Esophagus squamous epithelium (tissue), 5 donors: Measurements from ENCODE around the gene IL20. TPM values are rescaled to one million over a fixed set of nuclear protein-coding genes. Genes with fewer than 3 reads are reported as not detected.

Source experiments
- DNase-seq: peaks from one replicate; lab custom pipeline; 2025; lab: John Stamatoyannopoulos, UW
- H3K27ac ChIP-seq, 4 donors: fragments of 200-600 bp; sonication (generic); one replicate each; pipeline ENCODE4 v1.5.1; 2016 to 2019; ENCODE audit warnings: mild to moderate bottlenecking in 1 of 4
- H3K27me3 ChIP-seq, 4 donors: fragments of 200-600 bp; sonication (generic); 1 replicate in 3 of 4; 2 replicates in 1 of 4; pipeline versions ENCODE4 v1.5.1 to v1.6.0; 2017 to 2021; ENCODE audit warnings: antibody characterized with exemption in 1 of 4
- H3K36me3 ChIP-seq, 3 donors: fragments of 200-600 bp; sonication (generic); one replicate each; pipeline ENCODE4 v1.5.1; 2016 to 2019
- H3K4me1 ChIP-seq, 3 donors: fragments of 200-600 bp; sonication (generic); one replicate each; pipeline ENCODE4 v1.5.1; 2017 to 2019
- H3K4me3 ChIP-seq, 4 donors: fragments of 200-600 bp; sonication (generic); 1 replicate in 3 of 4; 2 replicates in 1 of 4; pipeline ENCODE4 v1.5.1; 2016 to 2019; ENCODE audit warnings: mild to moderate bottlenecking in 2 of 4, moderate library complexity in 1 of 4
- H3K9me3 ChIP-seq, 3 donors: fragments of 200-600 bp; sonication (generic); one replicate each; pipeline ENCODE4 v1.5.1; 2016 to 2019
- POLR2A ChIP-seq, 4 donors: fragments of 450-650 bp; IDR thresholded peaks; one replicate each; pipeline ENCODE4 v1.6.1; 2017; ENCODE audit warnings: antibody characterized with exemption in 4 of 4, mild to moderate bottlenecking in 4 of 4, moderate library complexity in 3 of 4
- WGBS, 2 donors: methylation state at CpG; one replicate each; pipeline ENCODE4 v1.1.5; 2018; 5-methylcytosine and 5-hydroxymethylcytosine counted together
- intact Hi-C: fragments of 100-400 bp; cut with DNase I; formaldehyde crosslinking; loops from one replicate; pipeline ENCODE4 v1.15.0; 2022
- total RNA-seq, 4 donors: library from RNA; depleted of rRNA; stranded (reverse); fragments of >200 nt; gene quantifications; one replicate each; pipeline ENCODE4 v1.1.0, GENCODE V29; 2016
- TF ChIP-seq, protein P1 (sequence below), 6 experiments: fragments of 450-650 bp in 4 of 6; fragments of 200-600 bp in 2 of 6; sonication (generic) in 2 of 6; IDR thresholded peaks; one replicate each; pipeline ENCODE4 v1.5.1; 2016 to 2019; ENCODE audit warnings: antibody characterized with exemption in 6 of 6, mild to moderate bottlenecking in 4 of 6, moderate library complexity in 4 of 6
- donor health status: DM: yes; HTN: yes; CAD: no.

The IL20 gene
- total RNA-seq, 4 donors from 2014 or later = 1.1 TPM; not detected in 3

DNA sequence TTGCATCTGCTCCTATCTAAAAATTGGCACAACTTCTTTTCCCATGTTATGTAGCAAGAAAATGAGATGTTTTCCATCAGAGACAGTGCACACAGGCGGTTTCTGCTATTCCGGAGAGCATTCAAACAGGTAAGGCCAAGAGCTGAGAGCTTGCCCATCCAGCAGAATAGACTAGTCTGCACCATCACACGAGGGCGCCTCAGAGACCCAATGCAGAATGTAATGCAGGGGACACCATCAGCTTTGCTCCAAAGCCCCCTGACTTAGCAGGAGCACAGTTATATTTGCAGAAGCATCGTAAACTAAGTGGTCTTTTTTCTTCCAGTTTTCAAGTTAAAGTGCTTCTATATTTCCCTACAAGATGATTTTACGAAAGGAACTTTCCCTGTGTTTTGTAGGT is 36.5 kb downstream of the IL20 start:
- Histone ChIP-seq H3K27ac (no peak overlapping the region), H3K4me1 (peaks cover 0 to 2% (median 0%) of the 10 kb centered on the region in 3 donors), H3K27me3 (peaks cover 0 to 21% (median 0%) of the 10 kb centered on the region in 4 donors), H3K4me3 (no peak overlapping the region), H3K36me3 (no peaks in the 10 kb centered on the region), H3K9me3 (no peaks in the 10 kb centered on the region)
- intact Hi-C loops = no loop called here
- DNase-seq = no peak
- TF ChIP-seq, protein P1, sequence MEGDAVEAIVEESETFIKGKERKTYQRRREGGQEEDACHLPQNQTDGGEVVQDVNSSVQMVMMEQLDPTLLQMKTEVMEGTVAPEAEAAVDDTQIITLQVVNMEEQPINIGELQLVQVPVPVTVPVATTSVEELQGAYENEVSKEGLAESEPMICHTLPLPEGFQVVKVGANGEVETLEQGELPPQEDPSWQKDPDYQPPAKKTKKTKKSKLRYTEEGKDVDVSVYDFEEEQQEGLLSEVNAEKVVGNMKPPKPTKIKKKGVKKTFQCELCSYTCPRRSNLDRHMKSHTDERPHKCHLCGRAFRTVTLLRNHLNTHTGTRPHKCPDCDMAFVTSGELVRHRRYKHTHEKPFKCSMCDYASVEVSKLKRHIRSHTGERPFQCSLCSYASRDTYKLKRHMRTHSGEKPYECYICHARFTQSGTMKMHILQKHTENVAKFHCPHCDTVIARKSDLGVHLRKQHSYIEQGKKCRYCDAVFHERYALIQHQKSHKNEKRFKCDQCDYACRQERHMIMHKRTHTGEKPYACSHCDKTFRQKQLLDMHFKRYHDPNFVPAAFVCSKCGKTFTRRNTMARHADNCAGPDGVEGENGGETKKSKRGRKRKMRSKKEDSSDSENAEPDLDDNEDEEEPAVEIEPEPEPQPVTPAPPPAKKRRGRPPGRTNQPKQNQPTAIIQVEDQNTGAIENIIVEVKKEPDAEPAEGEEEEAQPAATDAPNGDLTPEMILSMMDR (IDR thresholded peaks at IDR 0.05) = no peak
- TF ChIP-seq POLR2A (IDR thresholded peaks at IDR 0.05) = no peak
- 83 to 86% methylated on average over 6 of the region's 6 CpGs for WGBS, 2 donors

DNA sequence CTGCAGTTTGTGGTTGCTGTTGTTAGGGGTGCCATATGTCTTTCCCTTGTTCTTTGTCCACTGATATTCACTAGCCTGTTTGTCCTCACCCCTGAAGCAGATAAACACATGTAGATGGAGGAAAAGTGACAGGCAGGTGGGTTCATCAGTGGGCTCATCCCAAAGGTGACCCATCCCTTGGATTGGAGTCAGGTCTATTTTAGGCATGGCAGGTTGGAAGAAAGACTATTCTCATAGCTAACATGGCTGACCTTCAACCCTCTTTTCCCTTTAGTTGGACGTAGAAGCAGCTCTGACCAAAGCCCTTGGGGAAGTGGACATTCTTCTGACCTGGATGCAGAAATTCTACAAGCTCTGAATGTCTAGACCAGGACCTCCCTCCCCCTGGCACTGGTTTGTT is 37.3 kb downstream of the IL20 start:
- TF ChIP-seq, protein P1 (IDR thresholded peaks at IDR 0.05) = no peak
- no peak for TF ChIP-seq POLR2A (IDR thresholded peaks at IDR 0.05)
- intact Hi-C loops = no loop called here
- no peak overlapping the region for H3K4me3 ChIP-seq
- H3K4me1 ChIP-seq = no peaks in the 10 kb centered on the region
- peaks cover 0 to 21% (median 0%) of the 10 kb centered on the region in 4 donors for H3K27me3 ChIP-seq
- no peaks in the 10 kb centered on the region for H3K9me3 ChIP-seq
- DNase-seq = no peak
- no peaks in the 10 kb centered on the region for H3K36me3 ChIP-seq
- no peak overlapping the region for H3K27ac ChIP-seq
- 67 to 89% methylated on average over 1 of the region's 1 CpG for WGBS, 2 donors

DNA sequence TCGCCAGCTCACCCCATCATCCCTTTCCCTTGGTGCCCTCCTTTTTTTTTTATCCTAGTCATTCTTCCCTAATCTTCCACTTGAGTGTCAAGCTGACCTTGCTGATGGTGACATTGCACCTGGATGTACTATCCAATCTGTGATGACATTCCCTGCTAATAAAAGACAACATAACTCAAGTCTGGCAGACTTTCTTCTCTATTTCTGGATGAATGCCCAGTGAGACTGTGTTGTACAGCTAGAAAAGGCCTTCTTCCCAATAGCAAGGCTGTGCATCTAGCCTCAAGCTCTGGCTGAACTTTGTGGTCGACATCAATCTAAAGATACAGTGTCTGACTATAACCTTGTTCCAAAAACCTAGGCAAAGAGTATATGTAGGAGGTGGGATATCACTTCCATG is 38.3 kb downstream of the IL20 start:
- no peaks in the 10 kb centered on the region for H3K36me3 ChIP-seq
- no peaks in the 10 kb centered on the region for H3K9me3 ChIP-seq
- intact Hi-C loops = no loop called here
- peaks cover 0 to 29% (median 0%) of the 10 kb centered on the region in 4 donors for H3K27me3 ChIP-seq
- no peak overlapping the region for H3K4me3 ChIP-seq
- DNase-seq = no peak
- TF ChIP-seq POLR2A (IDR thresholded peaks at IDR 0.05) = no peak
- TF ChIP-seq, protein P1 (IDR thresholded peaks at IDR 0.05) = no peak
- 56 to 59% methylated on average over 2 of the region's 2 CpGs for WGBS, 2 donors
- H3K4me1 ChIP-seq = peaks cover 0 to 3% (median 0%) of the 10 kb centered on the region in 3 donors
- no peak overlapping the region for H3K27ac ChIP-seq

DNA sequence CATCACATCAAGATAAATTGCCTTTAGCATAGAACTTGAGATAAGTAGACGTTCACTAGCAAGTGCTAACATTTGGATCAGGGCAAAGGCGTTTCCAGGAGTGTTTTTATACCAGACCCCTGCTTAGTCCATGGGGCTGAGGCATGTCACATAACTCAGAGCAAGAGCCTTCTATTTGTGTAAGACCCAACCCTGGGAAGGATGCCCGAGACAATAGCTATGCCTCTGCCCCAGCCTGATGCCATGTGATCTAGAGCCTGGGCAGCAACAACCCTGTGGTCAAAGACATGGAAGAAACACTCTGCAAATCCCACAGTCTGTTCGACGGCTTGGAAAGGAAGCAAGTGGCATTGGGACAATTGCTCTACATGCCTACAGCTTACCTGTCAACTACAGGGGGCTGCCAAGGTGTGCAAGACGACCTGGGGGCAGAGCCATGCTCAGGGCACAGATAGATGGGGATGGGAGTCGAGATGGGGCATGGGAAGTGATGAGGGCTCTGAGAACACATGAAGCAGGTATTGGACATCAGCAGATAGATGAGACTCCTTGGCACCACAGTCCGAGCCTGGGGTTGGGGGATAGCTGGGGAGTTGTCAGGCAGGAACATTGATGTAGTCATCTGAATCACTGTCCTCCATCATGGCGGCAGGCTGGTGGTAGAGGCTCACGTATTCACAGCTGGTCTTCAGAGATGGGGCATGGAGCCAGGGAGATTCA is 39.2 kb downstream of the IL20 start:
- Histone ChIP-seq H3K4me3 (no peak overlapping the region), H3K27ac (no peak overlapping the region), H3K9me3 (no peaks in the 10 kb centered on the region), H3K36me3 (no peaks in the 10 kb centered on the region), H3K27me3 (peaks cover 0 to 25% (median 0%) of the 10 kb centered on the region in 4 donors), H3K4me1 (peaks cover 4 to 12% (median 6%) of the 10 kb centered on the region in 3 donors)
- TF ChIP-seq POLR2A (IDR thresholded peaks at IDR 0.05) = no peak
- TF ChIP-seq, protein P1 (IDR thresholded peaks at IDR 0.05) = no peak
- DNase-seq = no peak
- intact Hi-C loops = no loop called here
- 92 to 95% methylated on average over 6 to 9 of the region's 10 CpGs for WGBS, 2 donors

DNA sequence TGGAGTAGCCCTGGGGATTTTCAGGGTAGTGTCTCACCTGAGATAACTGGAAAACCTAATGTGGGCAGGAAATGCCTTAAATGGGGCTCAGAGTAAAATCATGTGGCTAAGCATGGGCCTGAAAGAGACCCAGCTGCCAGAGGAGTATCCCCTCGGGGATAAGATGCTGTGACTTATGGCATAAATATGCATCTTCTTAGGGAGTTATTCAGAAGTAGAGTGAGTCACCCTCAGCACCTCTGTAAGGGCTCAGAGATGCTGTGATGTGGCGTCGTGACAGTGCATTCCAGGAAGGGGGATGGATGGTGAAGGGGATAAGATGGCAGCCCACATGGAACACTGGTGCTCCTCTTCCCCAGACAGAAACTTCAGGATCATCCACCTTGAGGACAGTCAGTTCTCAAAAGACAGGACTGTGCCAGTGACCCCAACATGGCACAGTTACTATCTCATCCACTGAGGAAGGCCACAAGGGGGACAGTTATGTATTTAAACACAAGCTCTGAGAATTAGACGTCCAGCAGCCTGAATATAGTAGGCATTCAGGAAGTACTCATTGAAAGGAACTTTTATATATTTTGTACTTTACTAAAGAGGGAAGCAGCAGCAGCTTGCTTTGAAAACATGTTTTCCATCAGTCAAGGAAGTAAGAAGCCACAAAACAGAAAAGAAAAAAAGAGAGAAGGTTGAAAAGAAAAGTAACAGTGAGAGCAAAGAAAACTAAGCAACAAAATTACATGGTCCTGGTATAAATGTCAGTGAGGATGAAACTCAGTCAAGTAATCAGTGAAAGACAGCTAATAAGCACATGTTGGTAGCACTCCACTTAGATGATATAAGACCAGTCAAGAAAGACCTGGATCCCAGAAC is 40.1 kb downstream of the IL20 start:
- intact Hi-C loops = no loop called here

More for the DNA sequence above, 40.1 kb downstream of the IL20 start:
- H3K9me3 ChIP-seq = no peaks in the 10 kb centered on the region
- no peak overlapping the region for H3K27ac ChIP-seq
- no peaks in the 10 kb centered on the region for H3K36me3 ChIP-seq
- TF ChIP-seq, protein P1 (IDR thresholded peaks at IDR 0.05) = peak in 1 of 6 experiments; percentile 8
- no peak for TF ChIP-seq POLR2A (IDR thresholded peaks at IDR 0.05)
- 34 to 48% methylated on average over 4 of the region's 4 CpGs for WGBS, 2 donors
- no peak for DNase-seq
- H3K4me1 ChIP-seq = peaks cover 11 to 20% (median 12%) of the 10 kb centered on the region in 3 donors
- peaks cover 0 to 23% (median 0%) of the 10 kb centered on the region in 4 donors for H3K27me3 ChIP-seq
- no peak overlapping the region for H3K4me3 ChIP-seq
